H9 (cell line): Measurements from ENCODE around the gene NEURL1B. TPM values are rescaled to one million over a fixed set of nuclear protein-coding genes. Genes with fewer than 3 reads are reported as not detected.

ENCODE experiments used
- DNase-seq: peaks from one replicate; pipeline ENCODE4 v3.0.0-alpha.2; 2017
- H2AFZ ChIP-seq: one replicate; pipeline ENCODE4 v1.6.1; 2013; ENCODE audit warnings: mild to moderate bottlenecking, low read length, control low read depth, moderate library complexity
- H2AK5ac ChIP-seq: 2 replicates; pipeline ENCODE4 v1.6.1; 2013; ENCODE audit warnings: low read length, control low read depth, mixed read lengths; ENCODE audit not compliant: insufficient read length
- H2BK120ac ChIP-seq: one replicate; pipeline ENCODE4 v1.6.1; 2013; ENCODE audit warnings: low read depth, mild to moderate bottlenecking, low read length, control low read depth, inconsistent platforms; ENCODE audit not compliant: poor library complexity, severe bottlenecking
- H2BK12ac ChIP-seq: 2 replicates; pipeline ENCODE4 v1.6.1; 2013; ENCODE audit warnings: low read length, control low read depth, mixed read lengths, low read depth; ENCODE audit not compliant: insufficient read length
- H2BK15ac ChIP-seq: 2 replicates; pipeline ENCODE4 v1.6.1; 2013; ENCODE audit warnings: low read depth, low read length, control low read depth
- H2BK20ac ChIP-seq: one replicate; pipeline ENCODE4 v1.6.1; 2013; ENCODE audit warnings: low read depth, mild to moderate bottlenecking, low read length, control low read depth, inconsistent platforms; ENCODE audit not compliant: poor library complexity, severe bottlenecking
- H2BK5ac ChIP-seq: 2 replicates; pipeline ENCODE4 v1.6.1; 2013; ENCODE audit warnings: low read length, control low read depth, mixed read lengths; ENCODE audit not compliant: insufficient read length
- H3K14ac ChIP-seq: 2 replicates; pipeline ENCODE4 v1.6.1; 2013; ENCODE audit warnings: low read length, control low read depth; ENCODE audit not compliant: insufficient read depth
- H3K18ac ChIP-seq: 2 replicates; pipeline ENCODE4 v1.6.1; 2013; ENCODE audit warnings: low read depth, mild to moderate bottlenecking, mixed read lengths, low read length, control low read depth; ENCODE audit not compliant: insufficient read length
- H3K23ac ChIP-seq: 2 replicates; pipeline ENCODE4 v1.6.1; 2013; ENCODE audit warnings: low read length, control low read depth, mixed read lengths, low read depth; ENCODE audit not compliant: insufficient read length
- H3K23me2 ChIP-seq: 2 replicates; pipeline ENCODE4 v1.6.1; 2013; ENCODE audit warnings: low read depth, mild to moderate bottlenecking, mixed read lengths, low read length, control low read depth; ENCODE audit not compliant: insufficient read length, poor library complexity, severe bottlenecking
- H3K27ac ChIP-seq: 2 replicates; pipeline ENCODE4 v1.5.1; 2013; ENCODE audit warnings: low read length, control low read depth, mixed read lengths, low read depth; ENCODE audit not compliant: insufficient read length
- H3K27me3 ChIP-seq: 2 replicates; pipeline ENCODE4 v1.6.1; 2013; ENCODE audit warnings: low read length, control low read depth, inconsistent platforms; ENCODE audit not compliant: insufficient read depth
- H3K4ac ChIP-seq: 2 replicates; pipeline ENCODE4 v1.6.1; 2013; ENCODE audit warnings: low read depth, mild to moderate bottlenecking, control low read depth, inconsistent platforms, low read length, moderate library complexity
- H3K4me1 ChIP-seq: 2 replicates; pipeline ENCODE4 v1.6.1; 2013; ENCODE audit warnings: low read length, control low read depth, inconsistent platforms; ENCODE audit not compliant: insufficient read depth
- H3K4me2 ChIP-seq: 2 replicates; pipeline ENCODE4 v1.6.1; 2013; ENCODE audit warnings: low read length, control low read depth, mixed read lengths; ENCODE audit not compliant: insufficient read length, insufficient read depth
- H3K56ac ChIP-seq: 2 replicates; pipeline ENCODE4 v1.6.1; 2013; ENCODE audit warnings: low read depth, mild to moderate bottlenecking, mixed read lengths, low read length, control low read depth; ENCODE audit not compliant: insufficient read length
- H3K79me1 ChIP-seq: 2 replicates; pipeline ENCODE4 v1.6.1; 2013; ENCODE audit warnings: low read depth, mild to moderate bottlenecking, moderate library complexity, low read length, control low read depth, inconsistent platforms; ENCODE audit not compliant: insufficient read depth, poor library complexity, severe bottlenecking
- H3K79me2 ChIP-seq: 2 replicates; pipeline ENCODE4 v1.6.1; 2013; ENCODE audit warnings: low read length, control low read depth, inconsistent platforms; ENCODE audit not compliant: insufficient read depth
- H3K9ac ChIP-seq: 2 replicates; pipeline ENCODE4 v1.6.1; 2013; ENCODE audit warnings: low read length, control low read depth, mixed read lengths; ENCODE audit not compliant: insufficient read length; ENCODE audit errors: extremely low read depth
- H3K9me3 ChIP-seq: one replicate; pipeline ENCODE4 v1.6.1; 2013; ENCODE audit warnings: low read depth, low read length, inconsistent platforms; ENCODE audit not compliant: control insufficient read depth
- H3T11ph ChIP-seq: one replicate; pipeline ENCODE4 v1.6.1; 2013; ENCODE audit warnings: mild to moderate bottlenecking, low read length, control low read depth, inconsistent platforms
- H4K20me1 ChIP-seq: one replicate; pipeline ENCODE4 v1.6.1; 2013; ENCODE audit not compliant: control insufficient read depth, insufficient read length, insufficient read depth
- H4K5ac ChIP-seq: 2 replicates; pipeline ENCODE4 v1.6.1; 2013; ENCODE audit warnings: low read depth, mild to moderate bottlenecking, mixed read lengths, low read length, control low read depth; ENCODE audit not compliant: insufficient read length
- H4K8ac ChIP-seq: replicated peaks from 2 replicates; pipeline ENCODE4 v1.6.1; 2013; ENCODE audit warnings: low read length, control low read depth, mixed read lengths, low read depth; ENCODE audit not compliant: insufficient read length
- H4K91ac ChIP-seq: 2 replicates; pipeline ENCODE4 v1.6.1; 2013; ENCODE audit warnings: low read depth, mild to moderate bottlenecking, moderate library complexity, mixed read lengths, low read length, control low read depth; ENCODE audit not compliant: insufficient read length
- H3K27ac Mint-ChIP-seq, 3 experiments: 2 replicates in 2 of 3; 3 replicates in 1 of 3; pipeline ENCODE4 v1.8.0; 2020 to 2021; ENCODE audit warnings: mixed read lengths in 3 of 3, mild to moderate bottlenecking in 1 of 3, moderate library complexity in 1 of 3
- H3K27me3 Mint-ChIP-seq: 2 replicates; pipeline ENCODE4 v1.8.0; 2021; ENCODE audit warnings: low read depth, mild to moderate bottlenecking, moderate library complexity, mixed read lengths
- H3K36me3 Mint-ChIP-seq, 3 experiments: 2 replicates in 2 of 3; 3 replicates in 1 of 3; pipeline ENCODE4 v1.8.0; 2020 to 2021; ENCODE audit warnings: low read depth in 3 of 3, mixed read lengths in 3 of 3; ENCODE audit not compliant: insufficient read depth in 1 of 3
- H3K4me1 Mint-ChIP-seq, 2 experiments: 2 replicates each; pipeline ENCODE4 v1.8.0; 2020; ENCODE audit warnings: mixed read lengths in 2 of 2
- H3K4me3 Mint-ChIP-seq, 2 experiments: 2 replicates in 1 of 2; 3 replicates in 1 of 2; pipeline ENCODE4 v1.8.0; 2020 to 2021; ENCODE audit warnings: mild to moderate bottlenecking in 2 of 2, mixed read lengths in 2 of 2, moderate library complexity in 1 of 2
- H3K9me3 Mint-ChIP-seq, 2 experiments: 2 replicates in 1 of 2; 3 replicates in 1 of 2; pipeline ENCODE4 v1.8.0; 2020; ENCODE audit warnings: mild to moderate bottlenecking in 2 of 2, mixed read lengths in 2 of 2, moderate library complexity in 1 of 2
- CTCF ChIP-seq: fragments of 200-600 bp; sonication (generic); conservative IDR thresholded peaks from 3 replicates; pipeline ENCODE4 v1.8.0; 2021; ENCODE audit warnings: antibody characterized with exemption, mild to moderate bottlenecking
- WGBS: extraction: QIAGEN DNeasy Blood & Tissue Kit; methylation state at CpG from one replicate; pipeline ENCODE4 v1.1.7; 2013; ENCODE audit warnings: missing lambda C conversion rate, low lambda C conversion rate, mixed read lengths; ENCODE audit not compliant: insufficient read length; ENCODE audit errors: extremely low coverage; 5-methylcytosine and 5-hydroxymethylcytosine counted together
- total RNA-seq: library from RNA; stranded (reverse); gene quantifications from 2 replicates; pipeline ENCODE4 v1.2.1, GENCODE V29; 2021

The NEURL1B gene
- total RNA-seq, 1 experiment from 2014 or later = 3.6 TPM

- Histone ChIP-seq H3K79me1 (no peaks in the 10 kb centered on the region), H4K20me1 (no peaks in the 10 kb centered on the region), H2AFZ (no peak overlapping the region), H3K79me2 (no peaks in the 10 kb centered on the region), H3K27me3 (peaks cover 3% of the 10 kb centered on the region; the same call in 1 of the 2 replicates), H2AK5ac (no peak overlapping the region), H2BK5ac (no peak overlapping the region), H3K4me2 (no peak overlapping the region), H2BK120ac (no peak overlapping the region), H3T11ph (no peak overlapping the region), H3K56ac (no peak overlapping the region), H3K9ac (no peak overlapping the region), H4K8ac (no peak overlapping the region), H4K91ac (no peak overlapping the region), H3K14ac (no peak overlapping the region), H3K23ac (no peak overlapping the region), H2BK12ac (no peak overlapping the region), H3K27ac (no peak overlapping the region), H4K5ac (no peak overlapping the region), H3K4ac (no peak overlapping the region), H3K4me1 (0 out of 2 replicates have a peak, but pooled peaks cover 1% of the 10 kb centered on the region), H3K23me2 (no peaks in the 10 kb centered on the region), H3K9me3 (no peaks in the 10 kb centered on the region), H2BK20ac (no peak overlapping the region), H3K18ac (no peak overlapping the region), H2BK15ac (no peak overlapping the region)
- Mint-ChIP-seq H3K27me3 (peaks cover 50% of the 10 kb centered on the region), H3K4me3 (no peak overlapping the region), H3K36me3 (no peaks in the 10 kb centered on the region), H3K4me1 (peaks cover 4% of the 10 kb centered on the region in 2 experiments; a peak in 3 of 4 replicates), H3K9me3 (no peaks in the 10 kb centered on the region), H3K27ac (no peak overlapping the region)
- DNase-seq = no peak
- WGBS = no CpG with 5 or more reads among the region's 17 CpGs
- no peak for TF ChIP-seq CTCF
These were observed 80.6 kb downstream of the NEURL1B start for GRCh38 chr5:172721455-172722326.
